OCI-LY3 (cell line): ENCODE measurements around the gene SP4.

ENCODE experiments used
- H2AFZ ChIP-seq: fragments of 200-600, 300-600 bp; shearing (Covaris generic); 2 replicates; pipeline ENCODE4 v1.6.0; 2014; ENCODE audit warnings: antibody characterized with exemption, low read depth, low read length
- H3K27ac ChIP-seq: fragments of 200-600, 300-600 bp; sonication (generic); 2 replicates; pipeline ENCODE4 v1.5.1; 2014; ENCODE audit warnings: mild to moderate bottlenecking, low read length, moderate library complexity, mixed read lengths
- H3K27me3 ChIP-seq: fragments of 200-600, 300-600 bp; sonication (generic); 2 replicates; pipeline ENCODE4 v1.6.1; 2014; ENCODE audit warnings: low read depth, low read length, mixed read lengths
- H3K36me3 ChIP-seq: fragments of 200-600, 300-600 bp; sonication (generic); replicated peaks from 2 replicates; pipeline ENCODE3; 2014; ENCODE audit warnings: low read depth, low read length, mixed read lengths
- H3K4me1 ChIP-seq: fragments of 300-600, 200-600 bp; sonication (generic); 2 replicates; pipeline ENCODE4 v1.6.1; 2014; ENCODE audit warnings: low read length, mixed read lengths
- H3K4me2 ChIP-seq: fragments of 200-600, 300-600 bp; sonication (generic); 2 replicates; pipeline ENCODE4 v1.6.1; 2014; ENCODE audit warnings: low read length, mixed read lengths
- H3K4me3 ChIP-seq: fragments of 300-600, 200-600 bp; sonication (generic); 2 replicates; pipeline ENCODE4 v1.5.1; 2014; ENCODE audit warnings: antibody characterized with exemption, mild to moderate bottlenecking, low read length, moderate library complexity
- H3K79me2 ChIP-seq: fragments of 300-600, 200-600 bp; shearing (Covaris generic); 2 replicates; pipeline ENCODE4 v1.6.1; 2014; ENCODE audit warnings: mild to moderate bottlenecking, low read length, mixed read lengths
- H3K9ac ChIP-seq: fragments of 300-600, 200-600 bp; shearing (Covaris generic); 2 replicates; pipeline ENCODE4 v1.6.0; 2014; ENCODE audit warnings: mild to moderate bottlenecking, low read length, moderate library complexity
- H3K9me3 ChIP-seq: fragments of 200-600, 300-600 bp; shearing (Covaris generic); 2 replicates; pipeline ENCODE4 v1.6.1; 2014; ENCODE audit warnings: low read length, mixed read lengths; ENCODE audit not compliant: insufficient read depth
- H4K20me1 ChIP-seq: fragments of 200-600, 300-600 bp; sonication (generic); 2 replicates; pipeline ENCODE4 v1.6.1; 2016; ENCODE audit warnings: low read length, mixed read lengths; ENCODE audit not compliant: insufficient read depth
- CTCF ChIP-seq: fragments of 200-600, 300-600 bp; sonication (generic); IDR thresholded peaks from 2 replicates; pipeline ENCODE4 v1.5.1; 2014; ENCODE audit warnings: antibody characterized with exemption, low read length, low read depth
- EZH2phosphoT487 ChIP-seq: fragments of 200-600 bp; shearing (Covaris generic); IDR thresholded peaks from 2 replicates; pipeline ENCODE4 v1.6.1; 2018; ENCODE audit warnings: antibody characterized with exemption, mixed run types, low read depth

The SP4 gene

GRCh38 chr7:21468969-21469368 lies 41.1 kb downstream of the SP4 start:
- Histone ChIP-seq H3K27ac (no peak overlapping the region), H3K27me3 (no peaks in the 10 kb centered on the region), H3K4me2 (no peak overlapping the region), H3K79me2 (no peaks in the 10 kb centered on the region), H3K9me3 (no peaks in the 10 kb centered on the region), H3K4me3 (no peak overlapping the region), H3K4me1 (no peaks in the 10 kb centered on the region), H3K36me3 (no peaks in the 10 kb centered on the region), H2AFZ (no peak overlapping the region), H4K20me1 (no peaks in the 10 kb centered on the region), H3K9ac (no peak overlapping the region)
- no peak for TF ChIP-seq CTCF
- TF ChIP-seq EZH2phosphoT487 = no peak

GRCh38 chr7:21469894-21470293 lies 42.0 kb downstream of the SP4 start:
- H3K4me3 ChIP-seq = no peak overlapping the region
- H3K9ac ChIP-seq = no peak overlapping the region
- H3K4me1 ChIP-seq = no peaks in the 10 kb centered on the region
- H3K9me3 ChIP-seq = no peaks in the 10 kb centered on the region
- H2AFZ ChIP-seq = no peak overlapping the region
- H3K27me3 ChIP-seq = no peaks in the 10 kb centered on the region
- H3K79me2 ChIP-seq = no peaks in the 10 kb centered on the region
- H3K27ac ChIP-seq = no peak overlapping the region
- H3K4me2 ChIP-seq = no peak overlapping the region
- TF ChIP-seq EZH2phosphoT487 = no peak
- no peak for TF ChIP-seq CTCF
- H3K36me3 ChIP-seq = no peaks in the 10 kb centered on the region
- no peaks in the 10 kb centered on the region for H4K20me1 ChIP-seq

GRCh38 chr7:21472029-21472428 lies 44.1 kb downstream of the SP4 start:
- H3K4me2 ChIP-seq = no peak overlapping the region
- no peaks in the 10 kb centered on the region for H3K27me3 ChIP-seq
- no peak overlapping the region for H2AFZ ChIP-seq
- no peaks in the 10 kb centered on the region for H3K36me3 ChIP-seq
- H4K20me1 ChIP-seq = no peaks in the 10 kb centered on the region
- TF ChIP-seq EZH2phosphoT487 = no peak
- TF ChIP-seq CTCF = no peak
- no peaks in the 10 kb centered on the region for H3K79me2 ChIP-seq
- no peak overlapping the region for H3K27ac ChIP-seq
- H3K4me3 ChIP-seq = no peak overlapping the region
- H3K9ac ChIP-seq = no peak overlapping the region
- no peaks in the 10 kb centered on the region for H3K9me3 ChIP-seq
- H3K4me1 ChIP-seq = no peaks in the 10 kb centered on the region

- Histone ChIP-seq H3K9me3 (no peaks in the 10 kb centered on the region), H3K9ac (no peak overlapping the region), H3K27ac (no peak overlapping the region), H4K20me1 (no peaks in the 10 kb centered on the region), H3K4me1 (no peaks in the 10 kb centered on the region), H3K79me2 (no peaks in the 10 kb centered on the region), H3K4me3 (no peak overlapping the region), H3K36me3 (peaks cover 7% of the 10 kb centered on the region), H2AFZ (no peak overlapping the region), H3K4me2 (no peak overlapping the region), H3K27me3 (no peaks in the 10 kb centered on the region)
- TF ChIP-seq EZH2phosphoT487 (no peak), CTCF (no peak)
Measured at GRCh38 chr7:21476429-21476828, 48.5 kb downstream of the SP4 start.
